ENCODE results near the gene DNAJB4.
"Not testable (repeated sequence)": the region's sequence is repeated elsewhere in the genome, so short reads cannot be mapped to it uniquely, and the experiment has no call there.

Gene DNAJB4

GRCh38 chr1:78009836-78010235 is 5.1 kb downstream of the DNAJB4 start:
- TF ChIP-seq CTCF (IDR thresholded peaks at IDR 0.05; ENCODE audit: low read depth, low read length, missing control alignments) = no peak
- no peak for DNase-seq (ENCODE audit: extremely low read depth, low read depth)

GRCh38 chr1:78011050-78011449 is 6.3 kb downstream of the DNAJB4 start:
- DNase-seq (ENCODE audit: extremely low read depth, low read depth) = no peak
- TF ChIP-seq CTCF (IDR thresholded peaks at IDR 0.05; ENCODE audit: low read depth, low read length, missing control alignments) = no peak
- H3K4me3 ChIP-seq (replicated peaks; ENCODE audit: low read depth, low read length) = no peak overlapping the region

More at GRCh38 chr1:78009836-78010235, 5.1 kb downstream of the DNAJB4 start:
- H3K4me3 ChIP-seq (replicated peaks; ENCODE audit: low read depth, low read length) = no peak overlapping the region

GRCh38 chr1:78015148-78015547 is 10.4 kb downstream of the DNAJB4 start:
- no peak overlapping the region for H3K4me3 ChIP-seq (replicated peaks; ENCODE audit: low read depth, low read length)
- TF ChIP-seq CTCF (IDR thresholded peaks at IDR 0.05; ENCODE audit: low read depth, low read length, missing control alignments) = no peak
- DNase-seq (ENCODE audit: extremely low read depth, low read depth) = no peak

GRCh38 chr1:78019024-78019423 is 14.3 kb downstream of the DNAJB4 start:
- no peak for DNase-seq (ENCODE audit: extremely low read depth, low read depth)
- H3K4me3 ChIP-seq (replicated peaks; ENCODE audit: low read depth, low read length) = no peak overlapping the region
- no peak for TF ChIP-seq CTCF (IDR thresholded peaks at IDR 0.05; ENCODE audit: low read depth, low read length, missing control alignments)

- DNase-seq (ENCODE audit: extremely low read depth, low read depth); H3K4me3 ChIP-seq (replicated peaks; ENCODE audit: low read depth, low read length): not testable (repeated sequence)
Observed at GRCh38 chr1:78021134-78021533, 16.4 kb downstream of the DNAJB4 start.

- no peak for DNase-seq (ENCODE audit: extremely low read depth, low read depth)
- no peak overlapping the region for H3K4me3 ChIP-seq (replicated peaks; ENCODE audit: low read depth, low read length)
- TF ChIP-seq CTCF (IDR thresholded peaks at IDR 0.05; ENCODE audit: low read depth, low read length, missing control alignments) = no peak
Observed at GRCh38 chr1:78029793-78030192, 25.1 kb downstream of the DNAJB4 start.

GRCh38 chr1:78032996-78033796 is 28.5 kb downstream of the DNAJB4 start:
- no peak overlapping the region for H3K4me3 ChIP-seq (replicated peaks; ENCODE audit: low read depth, low read length)
- TF ChIP-seq CTCF (IDR thresholded peaks at IDR 0.05; ENCODE audit: low read depth, low read length, missing control alignments) = no peak
- DNase-seq (ENCODE audit: extremely low read depth, low read depth) = no peak
